H1 (cell line): ENCODE measurements around the gene PRRG4. TPM values are rescaled to one million over a fixed set of nuclear protein-coding genes. Genes with fewer than 3 reads are reported as not detected.

ENCODE experiments used
- EP300 ChIP-seq, 2 experiments: IDR thresholded peaks; 1 replicate in 1 of 2; 2 replicates in 1 of 2; pipeline ENCODE4 v1.6.1; 2011 to 2012; ENCODE audit warnings: low read depth in 2 of 2, low read length in 2 of 2, mild to moderate bottlenecking in 2 of 2, borderline replicate concordance in 1 of 2, inconsistent platforms in 1 of 2, moderate library complexity in 1 of 2
- YY1 ChIP-seq: IDR thresholded peaks from 2 replicates; pipeline ENCODE4 v1.6.1; 2011; ENCODE audit warnings: low read depth, mild to moderate bottlenecking, low read length
- polyA plus RNA-seq, 7 experiments: library from polyadenylated mRNA; depleted of rRNA in 3 of 7; stranded (reverse) in 5 of 7; unstranded in 2 of 7; fragments of >200 nt in 5 of 7; fragments of 200-250 nt in 2 of 7; gene quantifications; 1 replicate in 5 of 7; 2 replicates in 1 of 7; 4 replicates in 1 of 7; pipeline versions ENCODE4 v1.2.1 to v1.2.3, GENCODE V29; 2011 to 2013; ENCODE audit warnings: missing spikeins in 2 of 7, mixed read lengths in 2 of 7
- total RNA-seq: library from RNA; stranded (reverse); fragmentation: NEBNext Ultra II Directional; extraction: Animal tissue kit (Norgen Biotek cat#: 25700); gene quantifications from 2 replicates; pipeline ENCODE4 v1.2.1, GENCODE V29; 2021

PRRG4 gene
- total and polyA plus RNA-seq, 2 of the 8 experiments (the other 6 are each of a cell fraction or from before 2014, with no cell fraction given): 0.65 to 1.7 TPM

GRCh38 chr11:32829157-32829679, 509 bp upstream of the PRRG4 start (continued):
- no peak for TF ChIP-seq EP300 (IDR thresholded peaks at IDR 0.05; ENCODE audit: borderline replicate concordance in 1 of 2, low read depth in 2 of 2, low read length in 2 of 2)
- TF ChIP-seq YY1: no peak
- TF ChIP-seq, all 59 proteins: peak for 0
